CD4-positive, alpha-beta T cell treated with Interleukin-10 for 1 hour (primary cell): ENCODE measurements around the gene TMEM117.
"Not testable (repeated sequence)": the region's sequence is repeated elsewhere in the genome, so short reads cannot be mapped to it uniquely, and the experiment has no call there.

ENCODE experiments used
- DNase-seq: peaks from one replicate; pipeline ENCODE4 v3.0.0-alpha.2; 2020

TMEM117 gene

GRCh38 chr12:44118946-44119345, 283.1 kb downstream of the TMEM117 start:
- DNase-seq, result no peak

- no peak for DNase-seq
These were observed 290.9 kb downstream of the TMEM117 start for GRCh38 chr12:44126806-44127205.

- DNase-seq, result no peak
These were observed 292.3 kb downstream of the TMEM117 start for GRCh38 chr12:44127966-44128710.

- DNase-seq, result no peak
These were observed 307.3 kb downstream of the TMEM117 start for GRCh38 chr12:44143175-44143574.

- no peak for DNase-seq
These were observed 313.1 kb downstream of the TMEM117 start for GRCh38 chr12:44148936-44149335.

- DNase-seq, result no peak
These were observed 318.2 kb downstream of the TMEM117 start for GRCh38 chr12:44154128-44154527.

GRCh38 chr12:44155358-44155757, 319.5 kb downstream of the TMEM117 start:
- DNase-seq, result no peak

GRCh38 chr12:44157359-44157758, 321.5 kb downstream of the TMEM117 start:
- DNase-seq, result no peak

GRCh38 chr12:44158746-44159145, 322.9 kb downstream of the TMEM117 start:
- no peak for DNase-seq

GRCh38 chr12:44159216-44159615, 323.3 kb downstream of the TMEM117 start:
- DNase-seq, result no peak

GRCh38 chr12:44159862-44160261, 324.0 kb downstream of the TMEM117 start:
- no peak for DNase-seq

- DNase-seq, result no peak
These were observed 327.1 kb downstream of the TMEM117 start for GRCh38 chr12:44162961-44163360.

GRCh38 chr12:44174053-44174452, 338.2 kb downstream of the TMEM117 start:
- DNase-seq, result no peak

GRCh38 chr12:44184499-44185206, 348.8 kb downstream of the TMEM117 start:
- DNase-seq, result no peak

- DNase-seq, result no peak
These were observed 357.4 kb downstream of the TMEM117 start for GRCh38 chr12:44193281-44193680.

GRCh38 chr12:44195719-44196118, 359.8 kb downstream of the TMEM117 start:
- not testable (repeated sequence) for DNase-seq

- no peak for DNase-seq
These were observed 370.2 kb downstream of the TMEM117 start for GRCh38 chr12:44206045-44206444.

GRCh38 chr12:44217146-44217883, 381.4 kb downstream of the TMEM117 start:
- DNase-seq, result no peak

- DNase-seq, result no peak
These were observed 387.9 kb downstream of the TMEM117 start for GRCh38 chr12:44223736-44224135.

GRCh38 chr12:44224399-44225148, 388.7 kb downstream of the TMEM117 start:
- no peak for DNase-seq

- no peak for DNase-seq
These were observed 389.2 kb downstream of the TMEM117 start for GRCh38 chr12:44225149-44225510.

- DNase-seq, result no peak
These were observed 391.7 kb downstream of the TMEM117 start for GRCh38 chr12:44227616-44228015.

- DNase-seq, result no peak
These were observed 394.0 kb downstream of the TMEM117 start for GRCh38 chr12:44229846-44230245.
